ENCODE results near the gene SMPD4.
"Not testable (repeated sequence)": the region's sequence is repeated elsewhere in the genome, so short reads cannot be mapped to it uniquely, and the experiment has no call there.

The SMPD4 gene, protein sequence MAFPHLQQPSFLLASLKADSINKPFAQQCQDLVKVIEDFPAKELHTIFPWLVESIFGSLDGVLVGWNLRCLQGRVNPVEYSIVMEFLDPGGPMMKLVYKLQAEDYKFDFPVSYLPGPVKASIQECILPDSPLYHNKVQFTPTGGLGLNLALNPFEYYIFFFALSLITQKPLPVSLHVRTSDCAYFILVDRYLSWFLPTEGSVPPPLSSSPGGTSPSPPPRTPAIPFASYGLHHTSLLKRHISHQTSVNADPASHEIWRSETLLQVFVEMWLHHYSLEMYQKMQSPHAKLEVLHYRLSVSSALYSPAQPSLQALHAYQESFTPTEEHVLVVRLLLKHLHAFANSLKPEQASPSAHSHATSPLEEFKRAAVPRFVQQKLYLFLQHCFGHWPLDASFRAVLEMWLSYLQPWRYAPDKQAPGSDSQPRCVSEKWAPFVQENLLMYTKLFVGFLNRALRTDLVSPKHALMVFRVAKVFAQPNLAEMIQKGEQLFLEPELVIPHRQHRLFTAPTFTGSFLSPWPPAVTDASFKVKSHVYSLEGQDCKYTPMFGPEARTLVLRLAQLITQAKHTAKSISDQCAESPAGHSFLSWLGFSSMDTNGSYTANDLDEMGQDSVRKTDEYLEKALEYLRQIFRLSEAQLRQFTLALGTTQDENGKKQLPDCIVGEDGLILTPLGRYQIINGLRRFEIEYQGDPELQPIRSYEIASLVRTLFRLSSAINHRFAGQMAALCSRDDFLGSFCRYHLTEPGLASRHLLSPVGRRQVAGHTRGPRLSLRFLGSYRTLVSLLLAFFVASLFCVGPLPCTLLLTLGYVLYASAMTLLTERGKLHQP

DNA sequence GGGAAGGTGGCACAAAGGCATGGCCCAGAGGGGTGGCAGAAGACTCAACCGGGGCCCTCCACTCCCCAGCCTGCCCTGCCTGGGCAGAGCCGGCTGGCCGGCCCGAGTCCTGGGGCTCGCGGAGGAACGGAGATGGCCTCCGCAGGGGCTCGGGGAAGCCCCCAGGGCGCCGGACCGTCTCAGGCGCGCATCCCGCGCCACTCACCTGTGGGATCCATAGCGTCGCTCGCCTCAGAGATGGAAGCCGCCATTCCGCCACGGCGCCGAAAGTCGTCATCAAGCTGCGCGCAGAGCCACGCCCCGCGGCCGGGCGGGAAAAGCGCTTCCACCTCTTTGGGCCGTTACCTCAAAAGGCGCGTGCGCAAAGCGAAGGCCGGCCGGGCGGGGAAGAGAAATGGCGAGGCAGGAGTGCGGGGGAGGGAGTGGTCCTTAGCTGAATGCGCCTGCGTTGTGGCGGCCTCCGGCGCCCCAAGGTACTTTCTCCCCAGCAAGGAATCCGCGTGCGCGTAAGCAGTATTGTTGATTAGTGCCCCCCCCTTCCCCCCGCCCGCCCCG lies at the start of gene SMPD4:
TSS of gene SMPD4 (minus strand) at position 278 of the 555 bp plus-strand sequence. CDS start 5,010 bp downstream, outside the sequence.
- peak; percentile 75 for DNase-seq (ENCODE audit: low read depth, low spot score)

DNA sequence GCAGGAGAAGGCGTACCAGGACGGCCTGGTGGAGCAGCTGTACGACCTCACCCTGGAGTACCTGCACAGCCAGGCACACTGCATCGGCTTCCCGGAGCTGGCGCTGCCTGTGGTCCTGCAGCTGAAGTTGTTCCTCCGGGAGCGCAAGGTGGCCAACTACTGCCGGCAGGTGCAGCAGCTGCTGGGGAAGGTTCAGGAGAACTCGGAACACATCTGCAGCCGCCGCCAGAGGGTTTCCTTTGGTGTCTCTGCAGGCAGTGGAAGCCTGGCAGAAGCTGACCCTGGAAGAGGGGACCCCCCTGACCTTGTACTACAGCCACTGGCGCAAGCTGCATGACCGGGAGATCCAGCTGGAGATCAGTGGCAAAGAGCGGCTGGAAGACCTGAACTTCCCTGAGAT lies 49.5 kb upstream of the SMPD4 start:
- DNase-seq (ENCODE audit: low read depth, low spot score); H3K36me3 ChIP-seq (ENCODE audit: insufficient read depth, low read length); H3K4me3 ChIP-seq; H3K9ac ChIP-seq (ENCODE audit: insufficient read length); H3K27ac ChIP-seq; H3K9me3 ChIP-seq (ENCODE audit: low read depth, low read length): not testable (repeated sequence)

More for the DNA sequence above, at the start of gene SMPD4:
- peak; percentile 68 for TF ChIP-seq POLR2AphosphoS5 (IDR thresholded peaks at IDR 0.05; ENCODE audit: borderline replicate concordance, low read depth, low read length)
- no peak for TF ChIP-seq EZH2 (IDR thresholded peaks at IDR 0.05)
- Histone ChIP-seq H3K36me3 (ENCODE audit: insufficient read depth, low read length) (peaks cover 2% of the 10 kb centered on the region; the same call in 1 of the 2 replicates), H3K9ac (ENCODE audit: insufficient read length) (peak within 1 kb of the TSS; percentile 95), H3K4me3 (peak within 1 kb of the TSS; percentile 96), H3K27ac (peak within 1 kb of the TSS; percentile 90), H3K9me3 (ENCODE audit: low read depth, low read length) (no peaks in the 10 kb centered on the region)

DNA sequence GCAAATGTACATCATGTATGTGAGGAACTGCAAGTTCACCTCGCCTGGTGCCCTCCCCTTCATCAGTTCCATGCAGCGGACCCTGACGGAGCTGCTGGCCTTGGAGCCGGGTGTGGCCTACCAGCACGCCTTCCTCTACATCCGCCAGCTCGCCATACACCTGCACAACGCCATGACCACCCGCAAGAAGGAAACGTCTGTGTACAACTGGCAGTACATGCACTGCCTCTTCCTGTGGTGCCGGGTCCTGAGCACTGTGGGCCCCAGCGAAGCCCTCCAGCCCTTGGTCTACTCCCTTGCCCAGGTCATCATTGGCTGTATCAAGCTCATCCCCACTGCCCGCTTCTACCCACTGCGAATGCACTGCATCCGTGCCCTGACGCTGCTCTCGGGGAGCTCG lies 49.0 kb upstream of the SMPD4 start:
- not testable (repeated sequence) for H3K36me3 ChIP-seq (ENCODE audit: insufficient read depth, low read length); H3K9me3 ChIP-seq (ENCODE audit: low read depth, low read length); DNase-seq (ENCODE audit: low read depth, low spot score); H3K4me3 ChIP-seq; H3K9ac ChIP-seq (ENCODE audit: insufficient read length); H3K27ac ChIP-seq

DNA sequence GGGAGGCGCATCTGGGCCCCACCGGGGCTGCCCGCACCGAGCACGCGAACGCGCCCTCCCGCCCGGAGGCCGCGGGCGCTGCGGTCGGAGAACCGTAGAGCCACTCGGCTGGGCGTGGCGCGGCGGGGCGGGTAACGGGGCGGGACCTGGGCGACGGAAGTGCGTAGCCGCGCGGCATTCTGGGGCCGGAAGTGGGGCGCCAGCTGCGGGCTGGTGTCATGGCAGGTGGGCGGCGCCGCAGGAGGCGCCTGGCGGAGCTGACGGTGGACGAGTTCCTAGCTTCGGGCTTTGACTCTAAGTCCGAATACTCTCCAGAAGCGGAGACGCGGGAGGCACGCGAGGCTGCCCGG lies 47.7 kb upstream of the SMPD4 start:
- not testable (repeated sequence) for DNase-seq (ENCODE audit: low read depth, low spot score); H3K36me3 ChIP-seq (ENCODE audit: insufficient read depth, low read length); H3K9ac ChIP-seq (ENCODE audit: insufficient read length); H3K9me3 ChIP-seq (ENCODE audit: low read depth, low read length); H3K4me3 ChIP-seq; H3K27ac ChIP-seq

DNA sequence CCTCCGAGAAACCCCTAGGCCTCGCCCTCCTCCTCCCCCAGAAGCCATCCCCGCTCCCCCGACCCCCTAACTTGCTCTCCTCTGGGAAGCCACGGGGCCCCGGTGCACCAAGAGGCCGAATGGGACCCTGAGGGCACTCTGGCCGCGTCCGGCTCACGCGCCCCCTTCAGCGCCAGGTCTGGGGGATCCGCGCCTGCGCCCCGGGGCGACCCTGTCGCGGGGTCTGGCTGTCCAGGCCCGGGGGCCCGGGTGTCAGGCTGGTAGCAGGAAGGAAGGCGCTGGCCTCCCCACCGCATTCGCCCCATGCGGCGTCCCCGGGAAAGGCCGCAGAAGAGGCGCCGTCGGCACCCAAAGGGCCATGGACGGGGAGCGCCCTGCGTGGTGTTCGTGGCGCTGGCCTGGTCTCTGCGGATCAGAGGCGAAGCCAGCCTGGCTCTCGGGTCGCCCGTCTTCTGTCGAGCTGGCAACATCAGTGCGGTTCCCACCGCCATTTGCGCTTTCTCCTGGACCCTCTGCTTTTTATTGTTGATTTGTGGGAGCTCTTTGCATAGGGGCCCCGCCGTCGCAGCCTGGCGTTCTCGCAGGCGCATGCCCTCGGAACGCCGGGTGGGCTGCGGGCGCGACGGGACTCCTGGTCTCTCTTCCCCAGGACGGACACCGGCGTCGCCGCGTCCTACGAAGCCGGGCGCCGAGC lies 47.2 kb upstream of the SMPD4 start:
- not testable (repeated sequence) for H3K4me3 ChIP-seq; H3K9ac ChIP-seq (ENCODE audit: insufficient read length); H3K36me3 ChIP-seq (ENCODE audit: insufficient read depth, low read length); H3K27ac ChIP-seq; H3K9me3 ChIP-seq (ENCODE audit: low read depth, low read length); DNase-seq (ENCODE audit: low read depth, low spot score)

DNA sequence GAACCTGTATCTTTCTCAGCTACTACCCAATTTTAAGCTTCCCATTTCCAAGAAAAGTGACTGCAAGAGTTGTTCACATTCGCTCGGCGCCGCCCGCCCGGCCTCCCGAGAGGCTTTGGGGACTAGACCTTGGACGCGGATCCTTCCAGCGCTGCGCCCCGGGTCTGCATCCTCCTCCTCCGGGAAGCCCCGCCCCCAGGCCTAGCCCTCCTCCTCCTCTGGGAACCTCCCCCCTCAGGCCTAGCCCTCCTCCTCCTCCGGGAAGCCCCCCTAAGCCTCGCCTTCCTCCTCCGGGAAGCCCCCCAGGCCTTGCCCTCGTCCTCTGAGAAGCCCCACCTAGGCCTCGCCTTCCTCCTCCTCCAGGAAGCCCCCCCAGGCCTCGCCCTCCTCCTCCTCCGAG lies 46.6 kb upstream of the SMPD4 start:
- H3K9me3 ChIP-seq (ENCODE audit: low read depth, low read length); H3K36me3 ChIP-seq (ENCODE audit: insufficient read depth, low read length); H3K4me3 ChIP-seq; H3K27ac ChIP-seq; DNase-seq (ENCODE audit: low read depth, low spot score); H3K9ac ChIP-seq (ENCODE audit: insufficient read length): not testable (repeated sequence)

DNA sequence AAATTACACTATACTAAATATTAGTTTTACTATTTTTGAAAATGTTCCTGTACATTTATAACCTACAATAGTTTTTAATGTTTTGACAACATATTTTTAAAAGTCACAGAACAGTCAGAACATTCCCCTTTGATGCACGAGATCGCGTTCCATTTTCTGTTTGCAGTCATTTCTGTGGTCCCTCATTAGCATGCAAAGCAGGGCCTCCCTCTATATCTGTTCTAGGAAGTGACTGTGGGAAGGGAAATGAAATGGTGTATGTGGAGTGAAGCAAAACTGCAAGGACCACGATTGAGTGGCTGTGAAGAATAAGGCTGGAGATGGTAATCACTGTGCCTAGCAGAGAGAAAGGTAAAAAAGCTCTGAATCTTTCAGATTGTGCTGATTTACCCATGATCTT lies 41.1 kb upstream of the SMPD4 start:
- not testable (repeated sequence) for H3K4me3 ChIP-seq; H3K9me3 ChIP-seq (ENCODE audit: low read depth, low read length); H3K36me3 ChIP-seq (ENCODE audit: insufficient read depth, low read length); H3K27ac ChIP-seq; DNase-seq (ENCODE audit: low read depth, low spot score); H3K9ac ChIP-seq (ENCODE audit: insufficient read length)

DNA sequence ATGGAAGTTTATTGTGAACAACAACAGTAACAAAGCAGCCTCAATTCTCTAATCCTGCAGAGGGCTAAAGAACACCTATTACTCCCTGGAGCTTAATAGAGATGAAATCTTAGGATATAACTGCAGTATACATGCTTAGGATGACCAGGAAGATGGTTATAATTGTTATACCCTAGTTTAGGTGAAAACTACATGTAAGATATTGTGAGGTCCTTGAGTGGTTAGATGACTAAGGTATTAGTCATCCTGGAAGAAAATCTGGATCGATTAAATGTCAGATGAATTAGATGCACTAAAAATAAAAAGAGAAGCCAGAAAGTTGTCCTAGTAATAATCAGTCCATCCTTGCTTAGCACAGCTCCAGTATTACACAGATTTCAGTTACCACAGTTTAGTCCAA lies 39.1 kb upstream of the SMPD4 start:
- DNase-seq (ENCODE audit: low read depth, low spot score); H3K9me3 ChIP-seq (ENCODE audit: low read depth, low read length); H3K4me3 ChIP-seq; H3K36me3 ChIP-seq (ENCODE audit: insufficient read depth, low read length); H3K9ac ChIP-seq (ENCODE audit: insufficient read length); H3K27ac ChIP-seq: not testable (repeated sequence)

DNA sequence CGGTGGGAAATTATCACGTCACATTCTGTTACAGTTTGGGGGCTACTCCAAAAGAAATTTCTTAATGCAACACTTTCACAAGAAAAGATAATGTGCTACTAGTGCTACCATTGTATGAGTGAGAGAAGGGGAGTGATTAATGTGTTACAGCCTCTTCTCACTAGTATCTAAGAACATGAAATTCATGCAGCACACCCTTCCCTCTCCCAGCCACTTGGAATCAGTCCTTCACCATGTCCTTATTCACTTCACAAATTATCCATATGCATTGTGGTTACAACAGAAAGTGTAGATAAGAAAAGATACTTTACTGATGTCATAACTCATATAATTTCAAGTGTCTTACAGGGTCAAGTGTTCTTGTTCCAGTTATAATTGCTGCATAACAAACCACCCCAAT lies 37.7 kb upstream of the SMPD4 start:
- DNase-seq (ENCODE audit: low read depth, low spot score); H3K36me3 ChIP-seq (ENCODE audit: insufficient read depth, low read length); H3K27ac ChIP-seq; H3K9me3 ChIP-seq (ENCODE audit: low read depth, low read length); H3K4me3 ChIP-seq; H3K9ac ChIP-seq (ENCODE audit: insufficient read length): not testable (repeated sequence)

DNA sequence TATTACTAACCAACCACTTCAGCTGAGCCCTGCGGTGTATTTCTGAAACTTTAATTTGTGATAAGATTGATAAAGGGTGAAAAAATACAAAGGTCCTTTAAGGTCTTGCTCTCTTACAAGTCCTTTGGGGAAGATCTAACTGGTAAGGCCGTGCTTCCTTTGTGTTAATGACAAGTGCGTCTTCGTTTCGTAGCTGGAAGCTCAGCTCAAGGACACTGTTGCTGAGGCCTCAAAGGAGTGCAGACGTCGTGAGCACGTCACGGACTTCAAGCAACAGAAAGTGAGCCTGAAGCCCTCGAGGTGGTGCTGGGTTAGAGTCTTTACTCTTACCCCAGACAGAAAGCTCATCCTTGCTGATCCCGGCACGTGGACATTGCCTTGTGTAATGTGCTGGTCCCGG lies 25.6 kb upstream of the SMPD4 start:
- not testable (repeated sequence) for H3K27ac ChIP-seq; H3K36me3 ChIP-seq (ENCODE audit: insufficient read depth, low read length); DNase-seq (ENCODE audit: low read depth, low spot score); H3K4me3 ChIP-seq; H3K9ac ChIP-seq (ENCODE audit: insufficient read length); H3K9me3 ChIP-seq (ENCODE audit: low read depth, low read length)

DNA sequence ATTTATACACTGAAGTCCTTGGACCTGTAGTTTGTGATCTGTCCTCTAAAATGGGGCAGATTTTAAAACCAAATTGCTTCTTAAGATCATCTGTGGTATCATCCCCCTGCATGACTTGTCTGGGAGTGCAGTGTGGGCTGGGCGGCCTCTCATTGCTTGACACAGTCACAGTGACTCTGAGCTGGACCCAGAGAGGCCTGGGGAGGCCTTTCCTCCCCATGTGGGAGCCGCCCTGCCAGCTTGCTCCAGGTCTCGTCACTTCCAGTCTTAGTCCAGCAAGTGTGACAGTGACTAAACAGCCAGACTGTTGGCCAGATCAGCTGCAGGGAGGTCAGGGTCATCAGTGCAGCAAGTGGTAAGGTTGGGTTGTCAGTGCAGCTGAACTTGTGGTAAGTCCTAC lies 21.7 kb upstream of the SMPD4 start:
- H3K4me3 ChIP-seq; H3K36me3 ChIP-seq (ENCODE audit: insufficient read depth, low read length); H3K27ac ChIP-seq; H3K9ac ChIP-seq (ENCODE audit: insufficient read length); H3K9me3 ChIP-seq (ENCODE audit: low read depth, low read length); DNase-seq (ENCODE audit: low read depth, low spot score): not testable (repeated sequence)

DNA sequence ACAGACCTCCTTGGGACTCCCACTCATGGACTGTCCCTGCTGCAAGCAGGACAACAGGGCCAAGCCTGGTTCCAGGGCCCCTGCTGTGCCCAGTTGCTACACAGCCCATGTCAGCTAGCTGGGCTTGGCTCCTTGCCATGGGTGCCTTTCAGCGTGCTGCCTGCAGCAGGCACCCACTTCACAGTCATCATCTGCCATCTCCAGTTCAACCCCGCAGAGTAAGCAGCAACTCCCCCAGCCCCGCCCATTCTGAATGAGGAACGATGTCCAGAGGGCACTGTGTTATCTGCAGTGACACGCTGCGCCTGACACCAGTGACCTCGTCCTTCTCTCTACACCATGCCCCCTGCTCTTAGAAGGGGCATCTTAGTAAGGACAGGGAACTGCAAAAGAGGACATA lies 21.1 kb upstream of the SMPD4 start:
- not testable (repeated sequence) for H3K9ac ChIP-seq (ENCODE audit: insufficient read length); DNase-seq (ENCODE audit: low read depth, low spot score)

More for the DNA sequence above, 21.1 kb upstream of the SMPD4 start:
- not testable (repeated sequence) for H3K36me3 ChIP-seq (ENCODE audit: insufficient read depth, low read length); H3K9me3 ChIP-seq (ENCODE audit: low read depth, low read length); H3K4me3 ChIP-seq; H3K27ac ChIP-seq
